Fibroblast of villous mesenchyme (primary cell): ENCODE measurements around the gene RBM28. TPM values are rescaled to one million over a fixed set of nuclear protein-coding genes. Genes with fewer than 3 reads are reported as not detected.

ENCODE experiments used
- DNase-seq: peaks from one replicate; pipeline ENCODE4 v3.0.0-alpha.2; 2010; ENCODE audit warnings: low read depth
- H3K4me3 ChIP-seq: 2 replicates; pipeline ENCODE4 v1.5.1; 2011; ENCODE audit warnings: low read depth, mild to moderate bottlenecking, low read length
- total RNA-seq: library from RNA; depleted of rRNA; stranded (reverse); fragments of >200 nt; gene quantifications from 2 replicates; pipeline ENCODE4 v1.2.3, GENCODE V29; 2012
- TF ChIP-seq, protein P1 (sequence below): IDR thresholded peaks from 2 replicates; pipeline ENCODE4 v1.5.1; 2012; ENCODE audit warnings: low read depth, mild to moderate bottlenecking, low read length; ENCODE audit not compliant: insufficient read depth

RBM28 gene
- total RNA-seq, 1 donor: 7.3 TPM

DNA sequence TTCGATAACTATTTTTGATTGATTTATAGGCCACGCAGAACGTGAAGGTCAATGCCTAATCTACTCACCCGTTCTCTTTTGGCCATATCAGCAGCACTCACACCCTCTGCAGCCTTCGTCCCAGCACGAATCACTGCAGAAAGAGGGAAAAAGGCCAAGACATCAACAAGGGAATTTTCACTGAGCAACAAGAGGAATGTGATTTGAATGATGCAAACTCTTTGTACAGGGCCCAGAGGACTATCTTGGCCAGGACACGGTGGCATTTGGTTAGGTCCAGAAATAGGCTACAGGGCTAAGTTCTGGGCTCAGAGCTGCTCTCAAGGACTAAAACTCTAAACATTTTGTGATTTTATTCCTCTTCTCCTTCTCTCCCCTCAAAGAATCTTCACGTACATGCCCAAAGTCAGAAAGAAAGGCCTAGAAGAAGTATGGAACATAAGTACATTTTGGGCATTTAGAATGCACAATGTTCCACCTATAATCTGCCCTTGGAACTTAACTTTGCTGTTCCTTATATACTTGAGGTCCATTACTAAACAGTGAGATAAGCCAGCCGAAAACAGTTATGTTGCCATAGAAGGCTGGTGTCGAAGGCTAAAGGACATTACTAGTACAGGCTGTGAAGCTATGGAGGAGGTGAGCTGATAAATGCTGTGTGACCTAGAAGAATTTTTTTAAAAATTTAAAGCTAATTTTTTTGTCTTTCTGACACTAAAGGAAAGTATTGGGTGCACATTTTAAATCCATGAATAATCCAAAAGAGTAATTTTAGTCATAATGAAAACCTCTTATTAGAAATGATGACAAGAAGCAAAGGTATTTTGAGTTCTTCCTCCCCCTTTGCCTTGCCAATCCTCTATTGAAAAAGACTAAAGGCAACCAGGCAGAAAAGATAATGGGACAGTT is 20.0 kb downstream of the RBM28 start:
- no peak for DNase-seq
- no peak overlapping the region for H3K4me3 ChIP-seq
- TF ChIP-seq, protein P1, sequence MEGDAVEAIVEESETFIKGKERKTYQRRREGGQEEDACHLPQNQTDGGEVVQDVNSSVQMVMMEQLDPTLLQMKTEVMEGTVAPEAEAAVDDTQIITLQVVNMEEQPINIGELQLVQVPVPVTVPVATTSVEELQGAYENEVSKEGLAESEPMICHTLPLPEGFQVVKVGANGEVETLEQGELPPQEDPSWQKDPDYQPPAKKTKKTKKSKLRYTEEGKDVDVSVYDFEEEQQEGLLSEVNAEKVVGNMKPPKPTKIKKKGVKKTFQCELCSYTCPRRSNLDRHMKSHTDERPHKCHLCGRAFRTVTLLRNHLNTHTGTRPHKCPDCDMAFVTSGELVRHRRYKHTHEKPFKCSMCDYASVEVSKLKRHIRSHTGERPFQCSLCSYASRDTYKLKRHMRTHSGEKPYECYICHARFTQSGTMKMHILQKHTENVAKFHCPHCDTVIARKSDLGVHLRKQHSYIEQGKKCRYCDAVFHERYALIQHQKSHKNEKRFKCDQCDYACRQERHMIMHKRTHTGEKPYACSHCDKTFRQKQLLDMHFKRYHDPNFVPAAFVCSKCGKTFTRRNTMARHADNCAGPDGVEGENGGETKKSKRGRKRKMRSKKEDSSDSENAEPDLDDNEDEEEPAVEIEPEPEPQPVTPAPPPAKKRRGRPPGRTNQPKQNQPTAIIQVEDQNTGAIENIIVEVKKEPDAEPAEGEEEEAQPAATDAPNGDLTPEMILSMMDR: no peak

DNA sequence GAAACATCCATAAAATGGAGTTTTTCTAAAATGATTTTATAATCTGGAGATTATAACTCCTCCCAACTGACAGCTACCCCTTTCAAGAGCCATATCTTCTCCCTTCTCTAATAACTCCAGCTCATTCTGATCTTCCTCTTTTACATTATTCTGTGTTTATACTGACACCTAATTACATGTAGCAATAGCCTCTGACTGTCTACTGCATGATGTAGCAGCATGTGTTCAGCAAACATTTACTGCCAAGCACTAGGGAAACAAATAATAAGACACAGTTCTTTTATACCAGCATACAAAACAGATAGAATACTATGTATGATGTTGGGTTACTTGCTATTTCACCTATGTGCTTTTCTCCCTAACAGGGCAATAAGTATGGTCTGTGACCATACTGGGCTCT is 20.7 kb downstream of the RBM28 start:
- DNase-seq: no peak
- TF ChIP-seq, protein P1: no peak
- H3K4me3 ChIP-seq: no peak overlapping the region

DNA sequence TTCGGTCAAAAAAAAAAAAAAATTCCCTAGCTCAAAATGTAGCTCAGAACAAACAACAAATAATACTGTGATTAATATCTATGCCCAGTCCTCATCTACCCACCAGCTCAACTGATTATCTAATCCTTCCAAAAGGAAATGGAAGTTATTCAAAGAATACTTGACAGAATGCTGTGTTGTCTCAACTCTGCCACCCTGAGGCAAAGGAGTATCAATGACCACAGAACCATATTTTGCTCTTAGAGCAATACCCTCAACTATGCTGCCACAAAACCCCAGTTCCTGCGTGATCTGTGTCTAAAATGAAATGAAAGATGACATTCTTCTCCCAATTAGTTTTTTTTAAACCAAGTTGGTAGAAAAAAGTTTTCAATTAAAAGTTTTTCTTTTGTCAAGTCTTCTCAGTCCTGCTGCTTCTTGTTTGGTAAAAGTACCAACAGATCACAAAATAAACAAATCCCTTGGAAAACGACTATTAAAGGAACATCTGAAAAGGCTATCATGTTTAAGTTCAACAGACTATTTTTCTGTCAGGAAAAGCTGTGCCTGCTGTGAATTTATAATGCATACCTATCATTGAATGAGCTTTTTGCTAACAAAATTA is 21.6 kb downstream of the RBM28 start:
- H3K4me3 ChIP-seq: no peak overlapping the region
- TF ChIP-seq, protein P1: peak; percentile 53

DNA sequence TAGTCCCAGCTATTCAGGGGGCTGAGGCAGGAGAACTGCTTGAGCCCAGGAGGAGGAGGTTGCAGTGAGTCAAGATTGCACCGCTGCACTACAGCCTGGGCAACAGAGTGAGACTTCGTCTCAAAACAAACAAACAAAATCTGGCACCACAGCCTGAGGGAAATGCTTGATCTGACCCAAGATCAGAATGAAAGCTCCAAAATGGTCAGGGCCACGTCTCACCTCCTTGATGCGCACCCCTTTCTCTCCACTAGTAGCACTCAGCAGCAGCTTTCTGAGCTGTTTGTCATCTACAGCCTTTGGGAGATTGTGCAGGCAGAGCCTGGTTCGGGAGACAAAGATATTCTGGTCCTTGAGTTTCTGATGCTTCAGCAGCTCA is 22.7 kb downstream of the RBM28 start:
- no peak for DNase-seq
- TF ChIP-seq, protein P1: no peak

More for the DNA sequence above, 21.6 kb downstream of the RBM28 start:
- DNase-seq: peak; percentile 49

DNA sequence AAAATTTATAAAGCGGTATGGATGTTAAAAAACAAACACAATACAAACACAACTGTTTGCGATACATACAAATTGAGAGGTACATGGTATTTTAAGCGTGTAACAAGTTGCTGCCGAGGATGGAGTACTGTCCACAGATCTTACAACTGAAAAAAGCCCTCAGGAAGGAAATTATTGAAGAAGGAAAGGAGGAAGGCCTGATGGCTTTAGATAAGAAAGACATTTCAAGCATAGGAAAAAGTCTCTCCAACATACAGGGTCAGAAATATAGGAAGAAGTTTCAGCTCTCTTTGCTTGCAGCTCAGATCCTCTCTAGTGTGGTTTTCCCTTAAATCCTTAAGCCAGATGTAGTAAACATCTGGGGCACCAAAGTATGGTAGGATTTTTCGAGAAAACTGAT is 25.0 kb downstream of the RBM28 start:
- TF ChIP-seq, protein P1: no peak
- DNase-seq: no peak
- no peak overlapping the region for H3K4me3 ChIP-seq

More for the DNA sequence above, 22.7 kb downstream of the RBM28 start:
- no peak overlapping the region for H3K4me3 ChIP-seq

DNA sequence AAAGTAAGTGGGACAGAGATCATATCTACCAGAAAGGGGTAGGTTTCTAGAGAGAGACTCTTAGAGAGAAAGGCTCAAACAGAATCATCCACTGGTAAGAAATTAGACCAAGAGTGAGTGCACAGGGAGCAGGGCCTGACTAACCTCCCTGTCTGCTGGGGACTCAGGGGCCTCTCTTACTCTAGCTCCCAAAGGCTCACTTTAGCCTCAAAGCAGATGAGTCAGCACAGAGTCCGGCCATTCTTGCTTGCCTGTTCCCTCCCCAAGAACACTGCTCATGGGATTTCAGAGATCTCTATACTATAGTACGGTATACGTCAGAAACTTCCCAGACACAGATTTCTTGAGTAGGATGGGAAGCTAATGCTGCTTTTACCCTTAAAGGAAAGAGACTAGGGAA is 32.7 kb downstream of the RBM28 start:
- TF ChIP-seq, protein P1: no peak
- no peak for DNase-seq
- H3K4me3 ChIP-seq: no peak overlapping the region
